ENCODE results near the gene GPATCH3.

Gene GPATCH3

GRCh38 chr1:26942656-26943055 is 42.4 kb upstream of the GPATCH3 start:
- DNase-seq (ENCODE audit: low read depth in 1 of 2, low spot score in 1 of 2) = no peak
- no peak for TF ChIP-seq POLR2AphosphoS5 (IDR thresholded peaks at IDR 0.05; ENCODE audit: low read depth)
- TF ChIP-seq, protein P1, sequence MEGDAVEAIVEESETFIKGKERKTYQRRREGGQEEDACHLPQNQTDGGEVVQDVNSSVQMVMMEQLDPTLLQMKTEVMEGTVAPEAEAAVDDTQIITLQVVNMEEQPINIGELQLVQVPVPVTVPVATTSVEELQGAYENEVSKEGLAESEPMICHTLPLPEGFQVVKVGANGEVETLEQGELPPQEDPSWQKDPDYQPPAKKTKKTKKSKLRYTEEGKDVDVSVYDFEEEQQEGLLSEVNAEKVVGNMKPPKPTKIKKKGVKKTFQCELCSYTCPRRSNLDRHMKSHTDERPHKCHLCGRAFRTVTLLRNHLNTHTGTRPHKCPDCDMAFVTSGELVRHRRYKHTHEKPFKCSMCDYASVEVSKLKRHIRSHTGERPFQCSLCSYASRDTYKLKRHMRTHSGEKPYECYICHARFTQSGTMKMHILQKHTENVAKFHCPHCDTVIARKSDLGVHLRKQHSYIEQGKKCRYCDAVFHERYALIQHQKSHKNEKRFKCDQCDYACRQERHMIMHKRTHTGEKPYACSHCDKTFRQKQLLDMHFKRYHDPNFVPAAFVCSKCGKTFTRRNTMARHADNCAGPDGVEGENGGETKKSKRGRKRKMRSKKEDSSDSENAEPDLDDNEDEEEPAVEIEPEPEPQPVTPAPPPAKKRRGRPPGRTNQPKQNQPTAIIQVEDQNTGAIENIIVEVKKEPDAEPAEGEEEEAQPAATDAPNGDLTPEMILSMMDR (IDR thresholded peaks at IDR 0.05; ENCODE audit: insufficient read depth, low read length) = no peak
- TF ChIP-seq GABPA (IDR thresholded peaks at IDR 0.05; ENCODE audit: low read depth) = no peak
- TF ChIP-seq SPI1 (IDR thresholded peaks at IDR 0.05; ENCODE audit: borderline replicate concordance, low read depth) = no peak
- TF ChIP-seq REST (IDR thresholded peaks at IDR 0.05; ENCODE audit: insufficient replicate concordance, low read depth) = no peak
- H3K27ac ChIP-seq (replicated peaks) = no peak overlapping the region
- no peak overlapping the region for H3K4me3 ChIP-seq (replicated peaks; ENCODE audit: insufficient read depth, low read length)
- no peaks in the 10 kb centered on the region for H3K27me3 ChIP-seq (ENCODE audit: insufficient read depth, poor library complexity, severe bottlenecking)

- TF ChIP-seq REST (IDR thresholded peaks at IDR 0.05; ENCODE audit: insufficient replicate concordance, low read depth) = no peak
- TF ChIP-seq, protein P1 (IDR thresholded peaks at IDR 0.05; ENCODE audit: insufficient read depth, low read length) = no peak
- no peak for TF ChIP-seq SPI1 (IDR thresholded peaks at IDR 0.05; ENCODE audit: borderline replicate concordance, low read depth)
- no peak for TF ChIP-seq GABPA (IDR thresholded peaks at IDR 0.05; ENCODE audit: low read depth)
- TF ChIP-seq POLR2AphosphoS5 (IDR thresholded peaks at IDR 0.05; ENCODE audit: low read depth) = no peak
- H3K27me3 ChIP-seq (ENCODE audit: insufficient read depth, poor library complexity, severe bottlenecking) = no peaks in the 10 kb centered on the region
- DNase-seq (ENCODE audit: low read depth in 1 of 2, low spot score in 1 of 2) = no peak
- H3K27ac ChIP-seq (replicated peaks) = no peak overlapping the region
- no peak overlapping the region for H3K4me3 ChIP-seq (replicated peaks; ENCODE audit: insufficient read depth, low read length)
Measured at GRCh38 chr1:26941311-26941710, 41.0 kb upstream of the GPATCH3 start.

DNA sequence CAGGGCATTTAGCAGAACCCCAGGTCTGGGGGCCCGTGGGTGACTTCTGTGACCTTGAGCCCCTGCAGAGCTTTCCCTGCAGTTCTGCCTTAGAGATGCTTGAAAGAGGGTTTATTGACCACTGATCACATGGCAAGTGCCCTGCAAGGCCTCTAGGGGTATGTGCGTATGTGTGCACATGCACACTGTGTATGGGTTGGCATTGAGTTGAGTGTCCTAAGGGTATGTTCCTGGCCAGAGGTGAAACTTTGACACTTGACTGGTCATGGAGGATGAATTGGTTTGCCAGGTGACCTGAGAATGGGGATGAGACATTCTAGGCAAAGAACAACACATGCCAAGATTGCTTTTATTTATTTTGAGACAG is 38.4 kb upstream of the GPATCH3 start:
- no peak for DNase-seq (ENCODE audit: low read depth in 1 of 2, low spot score in 1 of 2)
- TF ChIP-seq SPI1 (IDR thresholded peaks at IDR 0.05; ENCODE audit: borderline replicate concordance, low read depth) = no peak
- no peak for TF ChIP-seq POLR2AphosphoS5 (IDR thresholded peaks at IDR 0.05; ENCODE audit: low read depth)
- no peak for TF ChIP-seq REST (IDR thresholded peaks at IDR 0.05; ENCODE audit: insufficient replicate concordance, low read depth)
- TF ChIP-seq, protein P1 (IDR thresholded peaks at IDR 0.05; ENCODE audit: insufficient read depth, low read length) = no peak
- no peak for TF ChIP-seq GABPA (IDR thresholded peaks at IDR 0.05; ENCODE audit: low read depth)
- Histone ChIP-seq H3K4me3 (replicated peaks; ENCODE audit: insufficient read depth, low read length) (no peak overlapping the region), H3K27me3 (ENCODE audit: insufficient read depth, poor library complexity, severe bottlenecking) (no peaks in the 10 kb centered on the region), H3K27ac (replicated peaks) (no peak overlapping the region)

Data from HL-60 (cell line).